Measurements from ENCODE around the gene IFNA1.
"Not testable (repeated sequence)": the region's sequence is repeated elsewhere in the genome, so short reads cannot be mapped to it uniquely, and the experiment has no call there.

The IFNA1 gene

GRCh38 chr9:21435015-21435383 is 5.2 kb upstream of the IFNA1 start:
- H3K4me3 ChIP-seq (ENCODE audit: low read depth, low read length); DNase-seq (ENCODE audit: low read depth): not testable (repeated sequence)

GRCh38 chr9:21443849-21444625 is 3.8 kb downstream of the IFNA1 start:
- H3K4me3 ChIP-seq (ENCODE audit: low read depth, low read length) = no peak overlapping the region
- no peak for DNase-seq (ENCODE audit: low read depth)

GRCh38 chr9:21449312-21449711 is 9.1 kb downstream of the IFNA1 start:
- not testable (repeated sequence) for DNase-seq (ENCODE audit: low read depth); H3K4me3 ChIP-seq (ENCODE audit: low read depth, low read length)

- DNase-seq (ENCODE audit: low read depth) = peak; percentile 5
- no peak overlapping the region for H3K4me3 ChIP-seq (ENCODE audit: low read depth, low read length)
These were observed 10.6 kb downstream of the IFNA1 start for GRCh38 chr9:21450733-21451394.

GRCh38 chr9:21452681-21453080 is 12.4 kb downstream of the IFNA1 start:
- no peak overlapping the region for H3K4me3 ChIP-seq (ENCODE audit: low read depth, low read length)
- no peak for DNase-seq (ENCODE audit: low read depth)

- DNase-seq (ENCODE audit: low read depth) = peak; percentile 22
These were observed 13.9 kb downstream of the IFNA1 start for GRCh38 chr9:21454149-21454548.

GRCh38 chr9:21455320-21455719 is 15.1 kb downstream of the IFNA1 start:
- no peak for DNase-seq (ENCODE audit: low read depth)
- H3K4me3 ChIP-seq (ENCODE audit: low read depth, low read length) = no peak overlapping the region

More at GRCh38 chr9:21454149-21454548, 13.9 kb downstream of the IFNA1 start:
- H3K4me3 ChIP-seq (ENCODE audit: low read depth, low read length) = no peak overlapping the region

GRCh38 chr9:21461377-21461776 is 21.1 kb downstream of the IFNA1 start:
- no peak overlapping the region for H3K4me3 ChIP-seq (ENCODE audit: low read depth, low read length)
- DNase-seq (ENCODE audit: low read depth) = no peak

- H3K4me3 ChIP-seq (ENCODE audit: low read depth, low read length) = no peak overlapping the region
- DNase-seq (ENCODE audit: low read depth) = no peak
These were observed 24.9 kb downstream of the IFNA1 start for GRCh38 chr9:21465138-21465537.

- peak; percentile 38 for DNase-seq (ENCODE audit: low read depth)
- H3K4me3 ChIP-seq (ENCODE audit: low read depth, low read length) = no peak overlapping the region
These were observed 25.8 kb downstream of the IFNA1 start for GRCh38 chr9:21465859-21466518.

- no peak for DNase-seq (ENCODE audit: low read depth)
These were observed 29.9 kb downstream of the IFNA1 start for GRCh38 chr9:21470126-21470525.

GRCh38 chr9:21473236-21473635 is 33.0 kb downstream of the IFNA1 start:
- no peak for DNase-seq (ENCODE audit: low read depth)
- no peak overlapping the region for H3K4me3 ChIP-seq (ENCODE audit: low read depth, low read length)

More at GRCh38 chr9:21470126-21470525, 29.9 kb downstream of the IFNA1 start:
- H3K4me3 ChIP-seq (ENCODE audit: low read depth, low read length) = no peak overlapping the region

- H3K4me3 ChIP-seq (ENCODE audit: low read depth, low read length) = no peak overlapping the region
- DNase-seq (ENCODE audit: low read depth) = no peak
These were observed 37.2 kb downstream of the IFNA1 start for GRCh38 chr9:21477466-21477865.

GRCh38 chr9:21479152-21479702 is 39.0 kb downstream of the IFNA1 start:
- no peak for DNase-seq (ENCODE audit: low read depth)
- H3K4me3 ChIP-seq (ENCODE audit: low read depth, low read length) = no peak overlapping the region

GRCh38 chr9:21481470-21482056 is 41.3 kb downstream of the IFNA1 start:
- no peak for DNase-seq (ENCODE audit: low read depth)

GRCh38 chr9:21482213-21482612 is 42.0 kb downstream of the IFNA1 start, which contains the start of gene IFNE:
Gene IFNE (minus strand): TSS chr9:21482313. CDS start chr9:21481694, 619 bp downstream.
- no peak for DNase-seq (ENCODE audit: low read depth)
- no peak within 1 kb of the TSS for H3K4me3 ChIP-seq (ENCODE audit: low read depth, low read length)

More at GRCh38 chr9:21481470-21482056, 41.3 kb downstream of the IFNA1 start:
- H3K4me3 ChIP-seq (ENCODE audit: low read depth, low read length) = no peak overlapping the region
